Retinal pigment epithelial cell (primary cell): Measurements from ENCODE around the gene USP11.

Source experiments
- DNase-seq: peaks from one replicate; pipeline ENCODE4 v3.0.0-alpha.2; 2010; ENCODE audit warnings: low read depth
- H3K4me3 ChIP-seq: 2 replicates; pipeline ENCODE4 v1.5.1; 2011; ENCODE audit warnings: mild to moderate bottlenecking, low read length, control low read depth, moderate library complexity
- TF ChIP-seq, protein P1 (sequence below): conservative IDR thresholded peaks from 2 replicates; pipeline ENCODE4 v1.5.1; 2011; ENCODE audit warnings: low read depth, low read length, control low read depth, inconsistent platforms

Gene USP11

DNA sequence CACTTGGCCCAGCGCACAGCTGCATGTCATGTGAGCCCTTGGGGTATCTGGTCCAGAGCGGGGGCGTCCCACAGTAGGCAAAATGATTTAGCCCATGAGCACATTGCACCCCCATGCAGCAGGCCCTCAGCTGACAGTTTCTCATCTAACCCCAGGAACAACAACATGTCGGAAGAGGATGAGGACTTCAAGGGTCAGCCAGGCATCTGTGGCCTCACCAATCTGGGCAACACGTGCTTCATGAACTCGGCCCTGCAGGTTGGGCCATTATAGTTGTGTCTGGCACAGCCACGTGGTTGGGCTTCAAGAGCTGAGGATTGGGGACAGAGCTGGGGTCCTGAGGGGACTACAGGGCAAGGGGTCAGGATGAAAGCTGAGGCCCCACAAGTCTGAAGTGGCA lies 7.8 kb downstream of the USP11 start:
- TF ChIP-seq, protein P1, sequence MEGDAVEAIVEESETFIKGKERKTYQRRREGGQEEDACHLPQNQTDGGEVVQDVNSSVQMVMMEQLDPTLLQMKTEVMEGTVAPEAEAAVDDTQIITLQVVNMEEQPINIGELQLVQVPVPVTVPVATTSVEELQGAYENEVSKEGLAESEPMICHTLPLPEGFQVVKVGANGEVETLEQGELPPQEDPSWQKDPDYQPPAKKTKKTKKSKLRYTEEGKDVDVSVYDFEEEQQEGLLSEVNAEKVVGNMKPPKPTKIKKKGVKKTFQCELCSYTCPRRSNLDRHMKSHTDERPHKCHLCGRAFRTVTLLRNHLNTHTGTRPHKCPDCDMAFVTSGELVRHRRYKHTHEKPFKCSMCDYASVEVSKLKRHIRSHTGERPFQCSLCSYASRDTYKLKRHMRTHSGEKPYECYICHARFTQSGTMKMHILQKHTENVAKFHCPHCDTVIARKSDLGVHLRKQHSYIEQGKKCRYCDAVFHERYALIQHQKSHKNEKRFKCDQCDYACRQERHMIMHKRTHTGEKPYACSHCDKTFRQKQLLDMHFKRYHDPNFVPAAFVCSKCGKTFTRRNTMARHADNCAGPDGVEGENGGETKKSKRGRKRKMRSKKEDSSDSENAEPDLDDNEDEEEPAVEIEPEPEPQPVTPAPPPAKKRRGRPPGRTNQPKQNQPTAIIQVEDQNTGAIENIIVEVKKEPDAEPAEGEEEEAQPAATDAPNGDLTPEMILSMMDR = no peak
- no peak for DNase-seq
- H3K4me3 ChIP-seq = no peak overlapping the region

DNA sequence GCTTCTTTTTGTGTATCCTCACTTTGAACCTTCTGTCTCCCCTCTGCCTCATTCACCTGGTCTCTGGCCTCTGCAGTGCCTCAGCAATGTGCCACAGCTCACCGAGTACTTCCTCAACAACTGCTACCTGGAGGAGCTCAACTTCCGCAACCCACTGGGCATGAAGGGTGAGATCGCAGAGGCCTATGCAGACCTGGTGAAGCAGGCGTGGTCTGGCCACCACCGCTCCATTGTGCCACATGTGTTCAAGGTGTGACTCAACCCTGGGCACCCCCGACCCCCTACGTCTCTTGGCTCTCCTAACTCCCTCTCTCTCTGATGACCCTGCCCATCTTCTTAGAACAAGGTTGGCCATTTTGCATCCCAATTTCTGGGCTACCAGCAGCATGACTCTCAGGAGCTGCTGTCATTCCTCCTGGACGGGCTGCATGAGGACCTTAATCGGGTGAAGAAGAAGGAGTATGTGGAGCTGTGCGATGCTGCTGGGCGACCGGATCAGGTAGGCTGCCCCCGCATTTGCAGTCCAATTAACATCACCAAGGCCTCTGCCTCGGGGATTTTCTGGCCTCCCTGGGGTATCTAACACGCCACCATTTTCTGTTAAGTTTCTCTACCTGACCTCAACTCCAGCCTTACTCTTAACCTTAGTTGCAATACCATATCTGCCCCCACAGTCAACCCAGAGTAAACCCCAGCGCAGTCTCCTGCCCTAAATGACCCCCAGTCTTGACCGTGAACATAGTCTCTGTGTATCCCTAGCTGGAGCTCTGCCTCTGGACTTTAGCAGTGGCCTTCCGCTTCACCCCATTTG lies 8.6 kb downstream of the USP11 start:
- TF ChIP-seq, protein P1 = no peak
- H3K4me3 ChIP-seq = no peak overlapping the region
- no peak for DNase-seq

GRCh38 chrX:47242321-47242720 lies 9.5 kb downstream of the USP11 start:
- TF ChIP-seq, protein P1 = no peak
- H3K4me3 ChIP-seq = no peak overlapping the region
- DNase-seq = no peak

DNA sequence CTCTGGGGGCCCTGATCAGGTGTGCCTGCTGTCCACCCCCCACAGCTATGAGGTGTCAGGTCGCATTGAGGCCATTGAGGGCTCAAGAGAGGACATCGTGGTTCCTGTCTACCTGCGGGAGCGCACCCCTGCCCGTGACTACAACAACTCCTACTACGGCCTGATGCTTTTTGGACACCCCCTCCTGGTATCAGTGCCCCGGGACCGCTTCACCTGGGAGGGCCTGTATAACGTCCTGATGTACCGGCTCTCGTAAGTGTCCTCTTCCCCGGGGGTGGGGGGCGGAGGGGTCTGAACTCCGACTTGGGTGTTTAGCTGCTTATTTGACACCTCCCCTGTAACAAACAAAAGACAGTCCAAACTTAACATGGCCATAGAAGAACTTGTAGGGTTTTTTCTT lies 10.5 kb downstream of the USP11 start:
- TF ChIP-seq, protein P1 = no peak
- DNase-seq = no peak
- H3K4me3 ChIP-seq = no peak overlapping the region

DNA sequence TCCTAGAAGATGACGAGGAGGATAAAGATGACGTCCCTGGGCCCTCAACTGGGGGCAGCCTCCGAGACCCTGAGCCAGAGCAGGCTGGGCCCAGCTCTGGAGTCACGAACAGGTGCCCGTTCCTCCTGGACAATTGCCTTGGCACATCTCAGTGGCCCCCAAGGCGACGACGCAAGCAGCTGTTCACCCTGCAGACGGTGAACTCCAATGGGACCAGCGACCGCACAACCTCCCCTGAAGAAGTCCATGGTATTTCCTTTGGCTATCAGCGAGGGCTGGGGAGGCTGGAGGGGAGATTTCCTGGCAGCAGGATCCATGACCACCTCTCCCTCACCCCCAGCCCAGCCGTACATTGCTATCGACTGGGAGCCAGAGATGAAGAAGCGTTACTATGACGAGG lies 11.9 kb downstream of the USP11 start:
- TF ChIP-seq, protein P1 = no peak
- no peak for DNase-seq
- no peak overlapping the region for H3K4me3 ChIP-seq

GRCh38 chrX:47245156-47245555 lies 12.3 kb downstream of the USP11 start:
- DNase-seq = no peak
- TF ChIP-seq, protein P1 = no peak
- H3K4me3 ChIP-seq = no peak overlapping the region
